Upper lobe of left lung (tissue), 6 donors: ENCODE measurements around the gene ABHD8. TPM values are rescaled to one million over a fixed set of nuclear protein-coding genes. Genes with fewer than 3 reads are reported as not detected.

ENCODE experiments used
- ATAC-seq, 2 donors: fragments of 200-7000 bp; cut with Tn5 transposase; one replicate each; pipeline ENCODE4 v1.9.1; 2022; ENCODE audit warnings: mild to moderate bottlenecking in 2 of 2, moderate library complexity in 2 of 2; ENCODE audit not compliant: low FRiP score in 2 of 2
- DNase-seq, 2 donors: peaks; one replicate each; pipeline ENCODE4 v3.0.0-alpha.2; 2019 to 2020
- H3K27ac ChIP-seq, 4 donors: fragments of 200-600 bp; sonication (generic); one replicate each; pipeline ENCODE4 v1.5.1; 2016 to 2019
- H3K27me3 ChIP-seq, 4 donors: fragments of 200-600 bp; sonication (generic); one replicate each; pipeline ENCODE4 v1.5.1; 2017 to 2019
- H3K36me3 ChIP-seq, 4 donors: fragments of 200-600 bp; sonication (generic); one replicate each; pipeline ENCODE4 v1.5.1; 2016 to 2019
- H3K4me1 ChIP-seq, 4 donors: fragments of 200-600 bp; sonication (generic); one replicate each; pipeline ENCODE4 v1.5.1; 2018 to 2019
- H3K4me3 ChIP-seq, 4 donors: fragments of 200-600 bp; sonication (generic); one replicate each; pipeline ENCODE4 v1.5.1; 2017 to 2019; ENCODE audit warnings: mild to moderate bottlenecking in 2 of 4, moderate library complexity in 1 of 4
- H3K9me3 ChIP-seq, 4 donors: fragments of 200-600 bp; sonication (generic); one replicate each; pipeline ENCODE4 v1.5.1; 2018 to 2019
- EP300 ChIP-seq, 4 donors: sonication (generic); formaldehyde crosslinking; IDR thresholded peaks; one replicate each; pipeline ENCODE4 v1.5.1; 2017; ENCODE audit warnings: antibody characterized with exemption in 4 of 4, control low read depth in 2 of 4
- POLR2A ChIP-seq, 4 donors: fragments of 450-650 bp; IDR thresholded peaks; one replicate each; pipeline ENCODE4 v1.5.1; 2016 to 2017; ENCODE audit warnings: antibody characterized with exemption in 4 of 4, mild to moderate bottlenecking in 2 of 4
- POLR2AphosphoS5 ChIP-seq, 2 donors: sonication (generic); formaldehyde crosslinking; IDR thresholded peaks; one replicate each; pipeline ENCODE4 v1.5.1; 2017; ENCODE audit warnings: antibody characterized with exemption in 2 of 2
- WGBS, 2 donors: methylation state at CpG; one replicate each; pipeline ENCODE4 v1.1.5; 2017 to 2018; 5-methylcytosine and 5-hydroxymethylcytosine counted together
- total RNA-seq, 6 donors: library from RNA; depleted of rRNA in 4 of 6; stranded (reverse); fragments of >200 nt in 4 of 6; gene quantifications; one replicate each; pipeline versions ENCODE4 v1.1.0 to v1.2.1, GENCODE V29; 2016 to 2021
- TF ChIP-seq, protein P1 (sequence below), 6 experiments: fragments of 450-650 bp in 4 of 6; fragments of 200-600 bp in 2 of 6; sonication (generic) in 2 of 6; IDR thresholded peaks; one replicate each; pipeline ENCODE4 v1.5.1; 2016 to 2019; ENCODE audit warnings: antibody characterized with exemption in 6 of 6
- donor health status: DM: no; HTN: no; CAD: no; lungs with moderate emphysema.
- donor health status: DM: no; HTN: yes; CAD: no; lungs with severe emphysema.

Gene ABHD8
- total RNA-seq, 6 donors from 2014 or later: 19.7 to 23.4 (median 21.2) TPM

DNA sequence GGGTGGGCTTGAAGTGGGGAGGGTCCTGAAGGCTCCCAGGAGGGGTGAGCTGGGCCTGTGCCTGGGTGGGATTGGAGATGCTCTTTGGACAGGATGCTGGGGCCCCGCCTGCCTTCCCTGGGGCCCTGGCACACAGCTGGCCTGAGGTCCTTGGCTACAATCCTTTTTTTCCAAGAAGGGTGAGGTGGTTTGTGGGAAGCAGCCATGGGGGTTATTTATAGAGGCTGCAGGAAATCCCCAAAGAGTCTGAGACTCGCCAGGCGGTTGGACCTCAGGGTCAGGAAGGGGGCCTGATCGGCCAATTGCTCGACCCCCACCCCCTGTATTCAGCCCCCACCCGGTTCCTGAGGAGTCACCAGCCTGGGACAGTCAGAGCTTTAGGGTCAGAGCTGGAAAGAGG lies 44.1 kb upstream of the ABHD8 start:
- peak in 1 of 4 donors; percentile 28 for TF ChIP-seq EP300 (IDR thresholded peaks at IDR 0.05)
- no peak for TF ChIP-seq POLR2A (IDR thresholded peaks at IDR 0.05)
- TF ChIP-seq POLR2AphosphoS5 (IDR thresholded peaks at IDR 0.05): peak; percentile 15 to 52
- TF ChIP-seq, protein P1, sequence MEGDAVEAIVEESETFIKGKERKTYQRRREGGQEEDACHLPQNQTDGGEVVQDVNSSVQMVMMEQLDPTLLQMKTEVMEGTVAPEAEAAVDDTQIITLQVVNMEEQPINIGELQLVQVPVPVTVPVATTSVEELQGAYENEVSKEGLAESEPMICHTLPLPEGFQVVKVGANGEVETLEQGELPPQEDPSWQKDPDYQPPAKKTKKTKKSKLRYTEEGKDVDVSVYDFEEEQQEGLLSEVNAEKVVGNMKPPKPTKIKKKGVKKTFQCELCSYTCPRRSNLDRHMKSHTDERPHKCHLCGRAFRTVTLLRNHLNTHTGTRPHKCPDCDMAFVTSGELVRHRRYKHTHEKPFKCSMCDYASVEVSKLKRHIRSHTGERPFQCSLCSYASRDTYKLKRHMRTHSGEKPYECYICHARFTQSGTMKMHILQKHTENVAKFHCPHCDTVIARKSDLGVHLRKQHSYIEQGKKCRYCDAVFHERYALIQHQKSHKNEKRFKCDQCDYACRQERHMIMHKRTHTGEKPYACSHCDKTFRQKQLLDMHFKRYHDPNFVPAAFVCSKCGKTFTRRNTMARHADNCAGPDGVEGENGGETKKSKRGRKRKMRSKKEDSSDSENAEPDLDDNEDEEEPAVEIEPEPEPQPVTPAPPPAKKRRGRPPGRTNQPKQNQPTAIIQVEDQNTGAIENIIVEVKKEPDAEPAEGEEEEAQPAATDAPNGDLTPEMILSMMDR (IDR thresholded peaks at IDR 0.05): no peak

DNA sequence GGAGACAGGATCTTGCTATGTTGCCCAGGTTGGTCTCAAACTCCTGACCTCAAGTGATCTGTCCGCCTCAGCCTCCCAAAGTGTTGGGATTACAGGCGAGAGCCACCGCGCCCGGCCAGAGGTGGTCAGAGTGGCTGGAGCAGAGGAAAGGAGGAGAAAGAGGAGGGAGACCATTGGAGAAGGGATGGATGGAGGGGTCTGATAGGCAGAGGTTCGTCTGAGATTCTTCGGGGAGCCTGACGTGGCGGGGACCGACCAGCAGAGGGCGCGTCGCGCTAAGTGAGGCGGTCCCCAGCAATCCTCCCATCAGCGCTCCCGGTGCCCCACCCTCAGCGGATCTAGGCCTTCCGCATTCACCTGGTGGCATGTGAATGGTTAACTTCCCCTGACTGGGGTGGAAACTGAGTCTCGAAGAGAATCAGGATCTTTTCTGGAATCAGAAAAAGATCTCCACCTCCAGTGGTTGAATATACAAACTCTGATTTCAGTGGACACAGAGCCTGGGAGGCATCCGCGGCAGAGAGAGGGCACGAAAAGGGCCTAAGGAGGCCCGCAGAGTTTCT lies 43.0 kb upstream of the ABHD8 start:
- Histone ChIP-seq H3K27me3 (no peaks in the 10 kb centered on the region), H3K4me3 (no peak overlapping the region), H3K36me3 (peaks cover 0 to 7% (median 3%) of the 10 kb centered on the region in 4 donors), H3K9me3 (no peaks in the 10 kb centered on the region), H3K4me1 (peaks cover 19 to 33% (median 25%) of the 10 kb centered on the region in 4 donors), H3K27ac (peak overlapping the region in 1 of 4 donors; percentile 54)
- peak; percentile 77 to 96 for DNase-seq
- peak; percentile 90 to 91 for ATAC-seq
- TF ChIP-seq, protein P1 (IDR thresholded peaks at IDR 0.05): peak; percentile 93 to 96 (median 95)
- no peak for TF ChIP-seq POLR2AphosphoS5 (IDR thresholded peaks at IDR 0.05)
- WGBS, 2 donors: 18 to 20% methylated on average over 22 to 24 of the region's 24 CpGs

More for the DNA sequence above, 44.1 kb upstream of the ABHD8 start:
- Histone ChIP-seq H3K4me1 (peaks cover 21 to 43% (median 29%) of the 10 kb centered on the region in 4 donors), H3K9me3 (no peaks in the 10 kb centered on the region), H3K27me3 (no peaks in the 10 kb centered on the region), H3K4me3 (no peak overlapping the region), H3K27ac (peak overlapping the region; percentile 12 to 55 (median 50)), H3K36me3 (no peaks in the 10 kb centered on the region)
- DNase-seq: no peak
- ATAC-seq: peak in 1 of 2 donors; percentile 3
- 0 to 15% methylated on average over 1 to 6 of the region's 6 CpGs for WGBS, 2 donors

DNA sequence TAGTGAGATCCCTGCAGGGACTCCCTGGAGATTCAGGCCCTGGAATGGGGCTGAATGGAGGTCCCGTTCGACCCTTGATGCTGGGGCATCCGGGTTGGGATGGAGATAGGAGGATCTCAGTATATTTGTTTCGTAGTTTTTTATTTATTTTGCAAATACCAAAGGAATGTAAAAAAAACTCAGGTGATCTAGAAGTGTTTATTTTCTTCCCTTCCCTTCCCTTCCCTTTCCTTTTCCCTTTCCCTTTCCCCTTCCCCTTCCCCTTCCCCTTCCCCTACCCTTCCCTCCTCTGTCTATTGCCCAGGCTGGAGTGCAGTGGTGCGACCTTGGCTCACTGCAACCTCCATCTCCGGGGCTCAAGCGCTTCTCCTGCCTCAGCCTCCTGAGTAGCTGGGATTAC lies 38.6 kb upstream of the ABHD8 start:
- peaks cover 0 to 10% (median 4%) of the 10 kb centered on the region in 4 donors for H3K36me3 ChIP-seq
- no peak overlapping the region for H3K4me3 ChIP-seq
- peaks cover 11 to 22% (median 21%) of the 10 kb centered on the region in 4 donors for H3K4me1 ChIP-seq
- WGBS, 2 donors: 83 to 85% methylated on average over 7 of the region's 7 CpGs
- DNase-seq (no peak), ATAC-seq (no peak)
- TF ChIP-seq POLR2AphosphoS5 (IDR thresholded peaks at IDR 0.05) (no peak), POLR2A (IDR thresholded peaks at IDR 0.05) (no peak), EP300 (IDR thresholded peaks at IDR 0.05) (no peak)
- TF ChIP-seq, protein P1 (IDR thresholded peaks at IDR 0.05): no peak
- no peaks in the 10 kb centered on the region for H3K27me3 ChIP-seq
- H3K9me3 ChIP-seq: no peaks in the 10 kb centered on the region
- H3K27ac ChIP-seq: no peak overlapping the region

DNA sequence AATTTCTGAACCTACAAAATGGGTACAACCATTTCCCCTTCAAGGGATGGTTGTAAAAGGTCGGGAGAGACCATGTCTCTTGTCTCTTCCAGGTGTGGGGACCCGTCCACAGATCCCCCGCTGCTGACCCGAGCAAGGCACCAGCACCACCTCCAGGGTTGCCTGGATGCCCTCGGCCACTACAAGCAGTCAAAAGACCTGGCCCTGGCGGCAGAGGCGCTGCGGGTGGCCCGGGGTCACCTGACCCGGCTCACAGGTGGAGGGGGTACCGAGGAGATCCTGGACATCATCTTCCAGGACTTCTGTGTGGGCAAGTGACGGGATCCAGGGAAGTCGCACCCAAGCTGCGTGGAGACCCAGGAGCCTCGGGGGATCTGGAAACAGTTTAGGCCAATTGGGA lies 38.2 kb upstream of the ABHD8 start:
- H3K27me3 ChIP-seq: no peaks in the 10 kb centered on the region
- peaks cover 0 to 10% (median 4%) of the 10 kb centered on the region in 4 donors for H3K36me3 ChIP-seq
- TF ChIP-seq POLR2A (IDR thresholded peaks at IDR 0.05) (no peak), EP300 (IDR thresholded peaks at IDR 0.05) (no peak), POLR2AphosphoS5 (IDR thresholded peaks at IDR 0.05) (no peak)
- TF ChIP-seq, protein P1 (IDR thresholded peaks at IDR 0.05): no peak
- WGBS, 2 donors: 94 to 96% methylated on average over 14 to 15 of the region's 15 CpGs
- DNase-seq: peak in 1 of 2 donors; percentile 64
- no peak overlapping the region for H3K27ac ChIP-seq
- H3K9me3 ChIP-seq: no peaks in the 10 kb centered on the region
- no peak for ATAC-seq
- peaks cover 8 to 20% (median 18%) of the 10 kb centered on the region in 4 donors for H3K4me1 ChIP-seq
- H3K4me3 ChIP-seq: no peak overlapping the region
